Neural crest cell (in vitro differentiated cells): Measurements from ENCODE around the gene ENOX1. TPM values are rescaled to one million over a fixed set of nuclear protein-coding genes. Genes with fewer than 3 reads are reported as not detected.

ENCODE experiments used
- DNase-seq: peaks from one replicate; pipeline ENCODE4 v3.0.0; 2021; ENCODE audit warnings: low read depth, mixed read lengths, low spot score
- H3K27ac Mint-ChIP-seq: one replicate; pipeline ENCODE4 v1.8.0; 2021; ENCODE audit warnings: mild to moderate bottlenecking, mixed read lengths; ENCODE audit not compliant: unreplicated experiment
- H3K27me3 Mint-ChIP-seq: 2 replicates; pipeline ENCODE4 v1.8.0; 2021; ENCODE audit warnings: low read depth, mild to moderate bottlenecking, mixed read lengths
- H3K36me3 Mint-ChIP-seq: 2 replicates; pipeline ENCODE4 v1.8.0; 2021; ENCODE audit warnings: low read depth, mild to moderate bottlenecking, mixed read lengths
- H3K4me1 Mint-ChIP-seq: 2 replicates; pipeline ENCODE4 v1.8.0; 2021; ENCODE audit warnings: mixed read lengths
- H3K4me3 Mint-ChIP-seq: one replicate; pipeline ENCODE4 v1.8.0; 2021; ENCODE audit warnings: mild to moderate bottlenecking, mixed read lengths
- H3K9me3 Mint-ChIP-seq: 2 replicates; pipeline ENCODE4 v1.8.0; 2021; ENCODE audit warnings: mixed read lengths
- CTCF ChIP-seq: fragments of 200-600 bp; sonication (generic); conservative IDR thresholded peaks from 2 replicates; pipeline ENCODE4 v1.5.0; 2021; ENCODE audit warnings: antibody characterized with exemption, mild to moderate bottlenecking
- total RNA-seq: library from RNA; stranded (reverse); gene quantifications from 2 replicates; pipeline ENCODE4 v1.2.1, GENCODE V29; 2021

The ENOX1 gene
- total RNA-seq, 1 donor from 2014 or later: 3.8 TPM

- Mint-ChIP-seq H3K27ac (no peak overlapping the region), H3K4me1 (no peaks in the 10 kb centered on the region), H3K36me3 (no peaks in the 10 kb centered on the region), H3K4me3 (no peak overlapping the region), H3K9me3 (no peaks in the 10 kb centered on the region), H3K27me3 (no peaks in the 10 kb centered on the region)
- TF ChIP-seq CTCF: no peak
- DNase-seq: no peak
Measured at GRCh38 chr13:43293561-43293960, 493.2 kb downstream of the ENOX1 start.

GRCh38 chr13:43293008-43293407, 493.8 kb downstream of the ENOX1 start:
- no peak for DNase-seq
- no peak for TF ChIP-seq CTCF
- Mint-ChIP-seq H3K27me3 (no peaks in the 10 kb centered on the region), H3K4me1 (no peaks in the 10 kb centered on the region), H3K27ac (no peak overlapping the region), H3K9me3 (no peaks in the 10 kb centered on the region), H3K4me3 (no peak overlapping the region), H3K36me3 (no peaks in the 10 kb centered on the region)

GRCh38 chr13:43291287-43292060, 495.3 kb downstream of the ENOX1 start:
- no peak for TF ChIP-seq CTCF
- no peaks in the 10 kb centered on the region for H3K27me3 Mint-ChIP-seq

GRCh38 chr13:43289470-43290255, 497.1 kb downstream of the ENOX1 start:
- DNase-seq: no peak
- Mint-ChIP-seq H3K36me3 (no peaks in the 10 kb centered on the region), H3K27ac (no peak overlapping the region), H3K4me1 (peaks cover 5% of the 10 kb centered on the region), H3K4me3 (no peak overlapping the region), H3K9me3 (no peaks in the 10 kb centered on the region), H3K27me3 (no peaks in the 10 kb centered on the region)
- TF ChIP-seq CTCF: no peak

More at GRCh38 chr13:43291287-43292060, 495.3 kb downstream of the ENOX1 start:
- Mint-ChIP-seq H3K9me3 (no peaks in the 10 kb centered on the region), H3K27ac (no peak overlapping the region), H3K4me1 (no peaks in the 10 kb centered on the region), H3K36me3 (no peaks in the 10 kb centered on the region), H3K4me3 (no peak overlapping the region)
- no peak for DNase-seq

GRCh38 chr13:43286751-43287150, 500.0 kb downstream of the ENOX1 start:
- no peak overlapping the region for H3K4me3 Mint-ChIP-seq
- no peaks in the 10 kb centered on the region for H3K27me3 Mint-ChIP-seq
- H3K27ac Mint-ChIP-seq: no peak overlapping the region
- no peaks in the 10 kb centered on the region for H3K9me3 Mint-ChIP-seq
- no peak for TF ChIP-seq CTCF
- H3K4me1 Mint-ChIP-seq: peaks cover 5% of the 10 kb centered on the region
- no peak for DNase-seq
- no peaks in the 10 kb centered on the region for H3K36me3 Mint-ChIP-seq
